Mesenchymal stem cell (in vitro differentiated cells and primary cell): ENCODE results near the gene TYRO3.
A peak's percentile ranks its signal among the peaks of the same experiment; 100 is the strongest.
"Not testable (repeated sequence)": the region's sequence is repeated elsewhere in the genome, so short reads cannot be mapped to it uniquely, and the experiment has no call there.

ENCODE experiments used
- DNase-seq: peaks from one replicate; pipeline ENCODE4 v3.0.0-alpha.2; 2013
- H2AFZ ChIP-seq: one replicate; pipeline ENCODE4 v1.6.1; 2013; ENCODE audit warnings: low read depth, mild to moderate bottlenecking, control low read depth, inconsistent platforms, low read length, moderate library complexity
- H2AK5ac ChIP-seq: 2 replicates; pipeline ENCODE4 v1.6.1; 2013; ENCODE audit warnings: low read length, moderate library complexity, mild to moderate bottlenecking, inconsistent platforms; ENCODE audit not compliant: severe bottlenecking
- H2BK120ac ChIP-seq: one replicate; pipeline ENCODE4 v1.6.1; 2013; ENCODE audit warnings: low read depth, mild to moderate bottlenecking, inconsistent platforms, low read length, moderate library complexity
- H2BK12ac ChIP-seq, 2 experiments: one replicate each; pipeline ENCODE4 v1.6.1; 2013; ENCODE audit warnings: inconsistent platforms in 2 of 2, low read length in 2 of 2, mild to moderate bottlenecking in 2 of 2, moderate library complexity in 2 of 2, control low read depth in 1 of 2
- H2BK15ac ChIP-seq: one replicate; pipeline ENCODE4 v1.6.1; 2013; ENCODE audit warnings: mild to moderate bottlenecking, low read depth, inconsistent platforms; ENCODE audit not compliant: poor library complexity, severe bottlenecking
- H2BK5ac ChIP-seq: 2 replicates; pipeline ENCODE4 v1.6.1; 2013; ENCODE audit warnings: low read depth, mild to moderate bottlenecking, low read length, control low read depth, inconsistent platforms; ENCODE audit not compliant: poor library complexity, severe bottlenecking
- H3K14ac ChIP-seq, 2 experiments: one replicate each; pipeline ENCODE4 v1.6.1; 2013; ENCODE audit warnings: inconsistent platforms in 2 of 2, low read length in 2 of 2, control low read depth in 1 of 2, mild to moderate bottlenecking in 1 of 2, moderate library complexity in 1 of 2
- H3K18ac ChIP-seq, 2 experiments: one replicate each; pipeline ENCODE4 v1.6.1; 2013; ENCODE audit warnings: inconsistent platforms in 2 of 2, low read length in 2 of 2, control low read depth in 1 of 2, low read depth in 1 of 2, mild to moderate bottlenecking in 1 of 2
- H3K23ac ChIP-seq, 2 experiments: one replicate each; pipeline ENCODE4 v1.6.1; 2013; ENCODE audit warnings: inconsistent platforms in 2 of 2, low read length in 2 of 2, mild to moderate bottlenecking in 2 of 2, moderate library complexity in 2 of 2, control low read depth in 1 of 2
- H3K27ac ChIP-seq: 2 replicates; pipeline ENCODE4 v1.5.1; 2013; ENCODE audit warnings: mild to moderate bottlenecking, moderate library complexity, low read length, control low read depth, inconsistent platforms; ENCODE audit not compliant: poor library complexity, severe bottlenecking
- H3K27me3 ChIP-seq, 2 experiments: 2 replicates each; pipeline versions ENCODE4 v1.6.1 to v1.7.0; 2013; ENCODE audit warnings: low read length in 2 of 2, mild to moderate bottlenecking in 2 of 2, moderate library complexity in 2 of 2, control low read depth in 1 of 2, inconsistent platforms in 1 of 2; ENCODE audit not compliant: control insufficient read depth in 1 of 2, insufficient read depth in 1 of 2
- H3K36me3 ChIP-seq, 2 experiments: 2 replicates each; pipeline versions ENCODE4 v1.6.1 to v1.7.0; 2013; ENCODE audit warnings: low read length in 2 of 2, control low read depth in 1 of 2, inconsistent platforms in 1 of 2, low read depth in 1 of 2, mild to moderate bottlenecking in 1 of 2; ENCODE audit not compliant: insufficient read depth in 2 of 2, control insufficient read depth in 1 of 2
- H3K4ac ChIP-seq, 2 experiments: one replicate each; pipeline ENCODE4 v1.6.1; 2013; ENCODE audit warnings: inconsistent platforms in 2 of 2, low read length in 2 of 2, mild to moderate bottlenecking in 2 of 2, moderate library complexity in 2 of 2, control low read depth in 1 of 2, low read depth in 1 of 2
- H3K4me1 ChIP-seq: 2 replicates; pipeline ENCODE4 v1.6.1; 2013; ENCODE audit warnings: low read depth, low read length, control low read depth; ENCODE audit not compliant: control insufficient read depth, insufficient read depth
- H3K4me2 ChIP-seq: 2 replicates; pipeline ENCODE4 v1.6.1; 2013; ENCODE audit warnings: low read length, mild to moderate bottlenecking, inconsistent platforms; ENCODE audit not compliant: poor library complexity, severe bottlenecking
- H3K4me3 ChIP-seq, 2 experiments: 2 replicates each; pipeline versions ENCODE4 v1.5.1 to v1.7.0; 2013; ENCODE audit warnings: low read length in 2 of 2, mild to moderate bottlenecking in 2 of 2, control low read depth in 1 of 2, low read depth in 1 of 2; ENCODE audit not compliant: insufficient read depth in 1 of 2
- H3K79me1 ChIP-seq: replicated peaks from 2 replicates; pipeline ENCODE4 v1.6.1; 2013; ENCODE audit warnings: mild to moderate bottlenecking, control low read depth, low read length, inconsistent platforms; ENCODE audit not compliant: poor library complexity, severe bottlenecking
- H3K9ac ChIP-seq: 2 replicates; pipeline ENCODE4 v1.7.0; 2013; ENCODE audit warnings: mild to moderate bottlenecking, low read length, moderate library complexity
- H3K9me3 ChIP-seq: 2 replicates; pipeline ENCODE4 v1.7.0; 2013; ENCODE audit warnings: mild to moderate bottlenecking, low read length; ENCODE audit not compliant: control insufficient read depth
- H4K8ac ChIP-seq: one replicate; pipeline ENCODE4 v1.6.1; 2013; ENCODE audit warnings: inconsistent platforms, mild to moderate bottlenecking, low read length, moderate library complexity
- H4K91ac ChIP-seq: one replicate; pipeline ENCODE4 v1.6.1; 2013; ENCODE audit warnings: mild to moderate bottlenecking, low read length, inconsistent platforms
- WGBS: methylation state at CpG from one replicate; pipeline ENCODE4 v1.1.7; 2013; ENCODE audit warnings: mixed read lengths; 5-methylcytosine and 5-hydroxymethylcytosine counted together

The TYRO3 gene

GRCh38 chr15:41584636-41585126, 25.7 kb downstream of the TYRO3 start:
- DNase-seq = no peak

GRCh38 chr15:41585127-41586047, 26.4 kb downstream of the TYRO3 start:
- Histone ChIP-seq H3K9me3 (no peaks in the 10 kb centered on the region), H4K91ac (peak overlapping the region; percentile 78), H2AK5ac (no peak overlapping the region), H3K4me1 (peaks cover 7% of the 10 kb centered on the region), H4K8ac (peak overlapping the region; percentile 91), H3K23ac (peak overlapping the region in 1 of 2 experiments; percentile 40), H2BK15ac (peak overlapping the region; percentile 96), H3K4ac (peak overlapping the region; percentile 53 to 85), H3K27me3 (peaks cover 0 to 4% of the 10 kb centered on the region in 2 experiments), H2AFZ (peak overlapping the region; percentile 93), H3K79me1 (no peaks in the 10 kb centered on the region), H2BK12ac (peak overlapping the region in 1 of 2 experiments; percentile 66), H3K9ac (peak overlapping the region; percentile 82), H3K27ac (no peak overlapping the region), H2BK120ac (peak overlapping the region; percentile 61), H3K14ac (peak overlapping the region in 1 of 2 experiments; percentile 81), H3K36me3 (no peaks in the 10 kb centered on the region), H3K4me2 (peak overlapping the region; percentile 92), H2BK5ac (no peak overlapping the region), H3K18ac (peak overlapping the region; percentile 72 to 76), H3K4me3 (peak overlapping the region; percentile 54 to 69)
- peak; percentile 74 for DNase-seq
- WGBS = 4% methylated on average over 69 of the region's 78 CpGs

More at GRCh38 chr15:41584636-41585126, 25.7 kb downstream of the TYRO3 start:
- Histone ChIP-seq H3K27ac (no peak overlapping the region), H3K4me1 (peaks cover 7% of the 10 kb centered on the region), H3K79me1 (no peaks in the 10 kb centered on the region), H3K9ac (peak overlapping the region; percentile 82), H2BK120ac (peak overlapping the region; percentile 61), H3K18ac (peak overlapping the region in 1 of 2 experiments; percentile 76), H3K4me3 (peak overlapping the region in 1 of 2 experiments; percentile 69), H3K9me3 (no peaks in the 10 kb centered on the region), H3K4ac (peak overlapping the region in 1 of 2 experiments; percentile 85), H2AK5ac (no peak overlapping the region), H2BK12ac (no peak overlapping the region), H2BK15ac (no peak overlapping the region), H4K8ac (peak overlapping the region; percentile 91), H3K27me3 (peaks cover 0 to 4% of the 10 kb centered on the region in 2 experiments), H3K14ac (no peak overlapping the region), H2BK5ac (no peak overlapping the region), H3K4me2 (peak overlapping the region; percentile 92), H4K91ac (no peak overlapping the region), H2AFZ (no peak overlapping the region), H3K36me3 (no peaks in the 10 kb centered on the region), H3K23ac (no peak overlapping the region)
- WGBS = 94% methylated on average over 5 of the region's 7 CpGs

- H3K79me1 ChIP-seq, H4K91ac ChIP-seq, H3K36me3 ChIP-seq, H3K27ac ChIP-seq, H3K9me3 ChIP-seq, H3K4ac ChIP-seq, H2BK15ac ChIP-seq, H3K23ac ChIP-seq, H3K27me3 ChIP-seq, H2AK5ac ChIP-seq, H3K4me2 ChIP-seq, H2BK5ac ChIP-seq, H3K9ac ChIP-seq, H2AFZ ChIP-seq, DNase-seq, H3K4me3 ChIP-seq, H2BK120ac ChIP-seq, H3K18ac ChIP-seq, H2BK12ac ChIP-seq, H3K4me1 ChIP-seq, H3K14ac ChIP-seq, H4K8ac ChIP-seq: not testable (repeated sequence)
- 93% methylated on average over 14 of the region's 14 CpGs for WGBS
Observed at GRCh38 chr15:41586531-41587282, 27.7 kb downstream of the TYRO3 start.

GRCh38 chr15:41589018-41589417, 30.0 kb downstream of the TYRO3 start:
- DNase-seq, H3K27ac ChIP-seq, H3K4me3 ChIP-seq, H3K4me1 ChIP-seq, H3K4me2 ChIP-seq, H3K9ac ChIP-seq, H2BK12ac ChIP-seq, H4K8ac ChIP-seq, H2BK15ac ChIP-seq, H3K18ac ChIP-seq, H2BK5ac ChIP-seq, H2AK5ac ChIP-seq, H3K36me3 ChIP-seq, H3K9me3 ChIP-seq, H3K23ac ChIP-seq, H3K4ac ChIP-seq, H3K79me1 ChIP-seq, H4K91ac ChIP-seq, H2BK120ac ChIP-seq, H2AFZ ChIP-seq, H3K14ac ChIP-seq: not testable (repeated sequence)
- 70% methylated on average over 4 of the region's 4 CpGs for WGBS
- H3K27me3 ChIP-seq = peaks cover 9 to 18% of the 10 kb centered on the region in 2 experiments
